Measurements from ENCODE around the gene PSEN1.

The PSEN1 gene

GRCh38 chr14:73223049-73223448 lies 86.7 kb downstream of the PSEN1 start:
- no peak for DNase-seq

GRCh38 chr14:73225496-73225895 lies 89.2 kb downstream of the PSEN1 start:
- no peak for DNase-seq

- no peak for DNase-seq
Observed at GRCh38 chr14:73227812-73228781, 91.8 kb downstream of the PSEN1 start.

GRCh38 chr14:73230051-73230450 lies 93.7 kb downstream of the PSEN1 start:
- no peak for DNase-seq

GRCh38 chr14:73231981-73232851 lies 95.9 kb downstream of the PSEN1 start:
- DNase-seq = no peak

- no peak for DNase-seq
Observed at GRCh38 chr14:73232984-73233383, 96.7 kb downstream of the PSEN1 start.

- no peak for DNase-seq
Observed at GRCh38 chr14:73233564-73233963, 97.3 kb downstream of the PSEN1 start.

- DNase-seq = no peak
Observed at GRCh38 chr14:73234029-73234428, 97.7 kb downstream of the PSEN1 start.

- DNase-seq = no peak
Observed at GRCh38 chr14:73234586-73235394, 98.5 kb downstream of the PSEN1 start.

GRCh38 chr14:73235531-73236155 lies 99.3 kb downstream of the PSEN1 start:
- DNase-seq = no peak

GRCh38 chr14:73236157-73236556 lies 99.8 kb downstream of the PSEN1 start:
- DNase-seq = no peak

- DNase-seq = no peak
Observed at GRCh38 chr14:73236752-73237218, 100.5 kb downstream of the PSEN1 start.

GRCh38 chr14:73237219-73237785 lies 101.0 kb downstream of the PSEN1 start, which contains the start of gene PAPLN:
Gene PAPLN, plus strand, starts transcription at chr14:73237506. Its CDS starts 2,273 bp downstream, at chr14:73239779.
- no peak for DNase-seq

GRCh38 chr14:73237786-73238423 lies 101.6 kb downstream of the PSEN1 start:
- DNase-seq = no peak

GRCh38 chr14:73238424-73238852 lies 102.1 kb downstream of the PSEN1 start:
- DNase-seq = no peak

GRCh38 chr14:73238941-73239340 lies 102.6 kb downstream of the PSEN1 start:
- DNase-seq = no peak

- DNase-seq = no peak
Observed at GRCh38 chr14:73239393-73240241, 103.3 kb downstream of the PSEN1 start.

GRCh38 chr14:73240816-73241480 lies 104.6 kb downstream of the PSEN1 start:
- DNase-seq = no peak

- no peak for DNase-seq
Observed at GRCh38 chr14:73241481-73242165, 105.3 kb downstream of the PSEN1 start.

Measured in stimulated activated CD4-positive, alpha-beta T cell treated with anti-CD3 and anti-CD28 coated beads, Interleukin-4, amount 100 ng/mL, for 24 hours (primary cell).